TTC549 (cell line): ENCODE measurements around the gene FBXL17.

Experiments
- FAIRE-seq: peaks from 2 replicates; lab custom pipeline; 2012; peaks lifted over from hg19 to GRCh38; lab: Jason Lieb, UNC

Gene FBXL17

DNA sequence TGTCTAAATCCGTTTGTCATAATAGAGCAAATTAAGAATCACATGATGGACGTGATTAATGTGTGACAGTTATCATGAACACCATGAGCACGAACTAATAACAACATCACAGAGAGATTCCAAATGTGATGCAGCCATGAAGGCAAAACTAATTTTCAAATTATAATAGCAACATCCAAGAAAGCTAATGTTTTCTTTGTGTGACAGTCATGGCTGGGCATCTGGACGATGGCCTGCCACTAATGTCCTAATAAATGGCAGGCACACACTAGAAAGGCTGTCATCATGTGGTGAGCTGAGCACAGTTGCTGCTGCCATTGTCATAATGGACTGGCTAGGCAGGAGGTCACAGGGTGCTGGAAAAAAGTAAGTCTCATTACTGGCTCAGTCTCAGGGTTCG is 431.1 kb downstream of the FBXL17 start:
- FAIRE-seq, result no peak

- no peak for FAIRE-seq
These were observed 432.1 kb downstream of the FBXL17 start for GRCh38 chr5:107949688-107950341.

- FAIRE-seq, result no peak
These were observed 433.5 kb downstream of the FBXL17 start for GRCh38 chr5:107948377-107948776.

- no peak for FAIRE-seq
These were observed 436.8 kb downstream of the FBXL17 start for GRCh38 chr5:107945061-107945460.

DNA sequence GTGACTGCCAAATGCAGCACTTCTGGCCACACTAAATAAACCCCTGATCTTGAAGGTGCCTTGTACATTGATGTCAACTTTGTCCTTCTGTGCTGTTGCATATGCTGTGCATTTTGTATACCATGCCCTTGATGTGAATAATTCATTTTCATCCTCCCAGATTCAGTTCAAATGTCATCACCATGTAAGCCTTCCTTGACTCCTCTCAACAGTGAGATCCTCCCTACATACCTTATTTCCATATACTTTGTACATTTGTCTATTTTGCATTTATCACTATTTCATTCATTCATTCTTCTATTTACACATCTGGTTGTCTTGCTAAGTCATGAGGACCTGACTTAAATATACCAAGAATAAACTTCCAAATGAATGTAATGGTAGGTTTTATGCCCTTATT is 438.0 kb downstream of the FBXL17 start:
- no peak for FAIRE-seq

- no peak for FAIRE-seq
These were observed 440.9 kb downstream of the FBXL17 start for GRCh38 chr5:107941036-107941435.

GRCh38 chr5:107937651-107938355 is 444.1 kb downstream of the FBXL17 start:
- FAIRE-seq, result no peak

- FAIRE-seq, result no peak
These were observed 444.7 kb downstream of the FBXL17 start for GRCh38 chr5:107937204-107937603.

GRCh38 chr5:107936515-107936914 is 445.4 kb downstream of the FBXL17 start:
- no peak for FAIRE-seq

DNA sequence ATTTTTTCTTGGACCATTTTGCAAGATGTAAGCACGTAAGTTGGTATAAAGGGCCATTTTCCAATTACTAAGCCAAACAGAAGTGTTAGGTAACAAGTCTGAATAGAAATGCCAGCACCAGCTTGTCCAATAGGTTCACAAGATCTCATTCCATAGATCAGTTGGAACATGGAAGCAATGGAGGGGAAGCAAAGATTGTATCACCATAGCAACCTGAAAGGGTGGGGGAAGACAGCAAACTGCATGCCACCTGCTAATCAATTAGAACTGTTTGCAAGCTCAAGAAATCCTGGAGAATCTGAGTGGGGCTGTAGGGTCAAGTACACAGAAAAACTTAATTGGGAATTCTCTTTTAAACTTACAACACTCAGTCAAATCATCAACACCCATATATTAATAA is 446.3 kb downstream of the FBXL17 start:
- no peak for FAIRE-seq

DNA sequence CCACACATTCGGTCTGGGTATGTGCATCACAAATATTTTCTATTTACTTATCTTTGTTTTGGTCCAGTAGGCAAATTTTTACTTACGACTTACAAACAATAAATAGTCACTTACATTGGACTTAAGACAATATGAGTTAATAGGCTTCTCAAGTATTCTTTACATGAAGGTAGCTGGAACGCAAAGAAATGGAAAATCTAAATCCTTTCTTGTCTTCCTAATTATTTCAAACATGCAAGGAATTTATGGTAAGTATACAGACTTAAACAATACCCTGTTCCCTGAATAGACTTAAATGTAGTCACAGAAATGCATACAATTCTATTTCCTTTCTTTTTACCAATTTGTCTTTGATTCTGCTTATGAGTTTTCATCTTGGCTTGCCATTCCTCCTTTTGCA is 448.6 kb downstream of the FBXL17 start:
- FAIRE-seq, result no peak

DNA sequence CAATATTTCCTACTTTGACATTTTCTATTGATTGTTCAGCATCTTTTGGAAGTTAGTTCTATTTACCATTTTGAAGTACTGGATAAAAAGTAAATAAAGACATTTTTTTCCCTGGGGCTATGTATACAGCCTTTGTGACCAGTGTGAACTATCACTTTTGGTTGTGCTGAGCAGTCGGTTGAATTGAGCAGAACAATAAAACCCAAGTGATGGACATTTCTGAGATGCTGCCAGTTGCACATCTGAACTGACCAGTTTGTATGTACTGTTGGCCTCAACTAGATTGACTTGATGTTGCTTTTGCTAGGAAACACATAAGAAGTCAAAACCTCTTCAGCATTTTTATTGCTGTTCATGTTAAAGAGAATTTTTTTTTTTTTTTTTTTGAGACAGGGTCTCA is 451.0 kb downstream of the FBXL17 start:
- no peak for FAIRE-seq

GRCh38 chr5:107930092-107930491 is 451.8 kb downstream of the FBXL17 start:
- FAIRE-seq, result no peak

DNA sequence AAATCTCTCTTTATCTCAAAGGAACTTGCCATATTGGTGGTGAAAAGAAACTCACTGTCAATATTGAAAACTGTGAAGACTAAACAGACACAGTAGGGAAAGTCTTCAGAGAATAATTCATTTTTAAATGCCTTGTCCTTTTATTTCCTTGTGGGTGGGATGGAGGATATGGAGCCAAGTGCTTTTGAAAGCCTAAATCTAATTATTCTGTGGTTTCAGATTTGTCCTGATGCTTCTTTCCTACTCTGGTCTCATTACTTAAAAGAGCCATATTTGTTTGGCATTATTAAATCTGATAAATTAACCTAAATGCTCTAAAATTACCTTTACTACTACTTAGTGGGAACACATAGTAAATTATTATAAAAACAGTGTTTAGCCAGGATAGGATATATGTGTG is 452.8 kb downstream of the FBXL17 start:
- FAIRE-seq, result no peak

DNA sequence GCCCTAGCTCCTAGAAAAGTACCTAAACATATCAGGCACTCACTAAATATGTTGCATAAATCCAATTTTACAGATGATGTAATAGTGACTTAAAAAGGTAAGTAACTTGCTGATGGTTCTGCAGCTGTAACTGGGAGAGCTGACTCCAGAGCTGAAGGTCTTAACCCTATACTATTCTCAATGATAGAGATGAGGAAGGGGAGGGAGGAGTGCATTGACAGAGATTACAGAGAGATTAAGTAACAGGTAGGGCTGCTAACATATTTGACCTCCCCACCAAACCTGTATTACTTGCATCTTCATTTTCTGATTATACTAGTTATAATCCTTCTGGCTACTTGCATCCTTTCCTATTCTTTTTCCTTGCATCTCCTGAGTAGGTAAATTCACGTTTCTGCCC is 455.8 kb downstream of the FBXL17 start:
- no peak for FAIRE-seq

GRCh38 chr5:107925200-107925599 is 456.7 kb downstream of the FBXL17 start:
- FAIRE-seq, result no peak

DNA sequence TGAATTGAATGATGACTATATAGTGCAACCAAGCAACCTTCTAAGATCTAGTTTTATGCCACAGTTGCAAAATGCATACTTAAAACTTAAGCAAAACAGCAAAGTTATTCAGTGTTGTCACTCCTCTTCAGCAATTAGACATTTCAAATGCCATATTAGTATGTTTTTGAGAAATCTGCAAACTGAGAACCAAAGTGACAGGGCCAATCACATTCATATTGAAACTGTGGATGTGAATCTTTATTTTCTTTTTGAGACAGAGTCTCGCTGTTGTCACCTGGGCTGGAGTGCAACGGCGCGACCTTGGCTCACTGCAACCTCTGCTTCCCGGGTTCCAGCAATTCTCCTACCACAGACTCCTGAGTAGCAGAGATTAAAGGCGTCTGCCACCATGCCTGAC is 461.9 kb downstream of the FBXL17 start:
- no peak for FAIRE-seq

- FAIRE-seq, result no peak
These were observed 462.5 kb downstream of the FBXL17 start for GRCh38 chr5:107919361-107919760.

- FAIRE-seq, result no peak
These were observed 463.9 kb downstream of the FBXL17 start for GRCh38 chr5:107917983-107918382.

GRCh38 chr5:107916731-107917725 is 464.9 kb downstream of the FBXL17 start:
- no peak for FAIRE-seq

DNA sequence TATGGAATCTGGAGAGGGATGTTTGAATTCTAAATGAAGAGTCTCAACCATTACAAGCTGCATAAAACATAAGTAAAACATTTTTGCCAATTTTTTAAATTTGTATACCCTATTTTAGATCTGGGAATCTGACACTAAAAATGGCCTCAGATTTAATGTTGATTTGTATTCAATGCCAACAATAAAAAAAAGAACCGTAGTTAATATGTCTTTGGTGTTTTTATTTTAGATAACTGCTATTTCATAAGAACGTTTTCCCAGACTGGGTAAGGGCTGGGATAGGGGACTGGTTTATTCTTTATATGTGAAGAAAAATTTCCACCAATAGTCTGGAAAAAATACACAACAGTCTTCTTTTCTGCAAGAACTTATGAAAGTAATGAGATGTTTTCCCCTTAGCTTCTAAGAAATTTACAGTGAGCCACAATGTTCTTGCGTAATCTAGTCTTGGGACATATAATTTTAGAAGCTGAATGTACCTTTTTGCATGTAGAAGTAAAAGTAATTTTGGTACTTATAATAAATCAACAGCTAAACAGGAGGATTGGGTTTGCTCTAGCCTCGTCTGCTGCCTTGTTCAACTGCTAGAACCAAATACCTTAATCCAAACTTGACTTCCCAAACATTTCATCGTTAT is 466.6 kb downstream of the FBXL17 start:
- no peak for FAIRE-seq

DNA sequence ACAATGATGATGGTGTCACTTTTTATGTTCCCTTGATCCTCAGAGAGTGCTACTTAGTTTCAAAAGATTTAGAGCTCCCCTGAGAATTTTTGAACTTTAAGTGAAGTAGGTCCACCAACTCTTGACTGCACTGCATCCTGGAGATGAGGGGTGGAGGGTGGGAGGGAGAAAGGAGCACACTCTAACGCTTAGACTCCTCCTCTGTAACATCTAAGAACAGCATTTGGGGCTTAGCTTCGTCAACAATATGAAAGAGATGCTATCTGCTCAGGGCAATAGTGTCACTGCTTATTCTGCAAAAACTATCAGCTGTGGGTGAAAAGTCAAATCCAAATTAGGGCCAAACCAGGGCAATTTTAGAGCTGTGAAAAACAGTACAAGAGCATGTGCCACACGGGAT is 468.4 kb downstream of the FBXL17 start:
- FAIRE-seq, result no peak
